SK-MEL-5 (cell line): ENCODE data around the gene UTP25. TPM values are rescaled to one million over a fixed set of nuclear protein-coding genes. Genes with fewer than 3 reads are reported as not detected.

Experiments
- DNase-seq: peaks from one replicate; pipeline ENCODE4 v3.0.0-alpha.2; 2016; ENCODE audit warnings: low read depth, low spot score
- in situ Hi-C: cut with HindIII; loops from 2 replicates; pipeline ENCODE4 v1.10.0; 2016; ENCODE audit warnings: low sequenced_read_pairs, high pct_unique_total_duplicates, low pct_unique_long_range_greater_than_20kb
- total RNA-seq: library from RNA; depleted of rRNA; stranded (reverse); fragments of >200 nt; shearing (Covaris generic); gene quantifications from 2 replicates; pipeline ENCODE4 v1.2.3, GENCODE V29; 2014

UTP25 gene
- total RNA-seq, 1 experiment from 2014 or later, result 18.0 TPM

DNA sequence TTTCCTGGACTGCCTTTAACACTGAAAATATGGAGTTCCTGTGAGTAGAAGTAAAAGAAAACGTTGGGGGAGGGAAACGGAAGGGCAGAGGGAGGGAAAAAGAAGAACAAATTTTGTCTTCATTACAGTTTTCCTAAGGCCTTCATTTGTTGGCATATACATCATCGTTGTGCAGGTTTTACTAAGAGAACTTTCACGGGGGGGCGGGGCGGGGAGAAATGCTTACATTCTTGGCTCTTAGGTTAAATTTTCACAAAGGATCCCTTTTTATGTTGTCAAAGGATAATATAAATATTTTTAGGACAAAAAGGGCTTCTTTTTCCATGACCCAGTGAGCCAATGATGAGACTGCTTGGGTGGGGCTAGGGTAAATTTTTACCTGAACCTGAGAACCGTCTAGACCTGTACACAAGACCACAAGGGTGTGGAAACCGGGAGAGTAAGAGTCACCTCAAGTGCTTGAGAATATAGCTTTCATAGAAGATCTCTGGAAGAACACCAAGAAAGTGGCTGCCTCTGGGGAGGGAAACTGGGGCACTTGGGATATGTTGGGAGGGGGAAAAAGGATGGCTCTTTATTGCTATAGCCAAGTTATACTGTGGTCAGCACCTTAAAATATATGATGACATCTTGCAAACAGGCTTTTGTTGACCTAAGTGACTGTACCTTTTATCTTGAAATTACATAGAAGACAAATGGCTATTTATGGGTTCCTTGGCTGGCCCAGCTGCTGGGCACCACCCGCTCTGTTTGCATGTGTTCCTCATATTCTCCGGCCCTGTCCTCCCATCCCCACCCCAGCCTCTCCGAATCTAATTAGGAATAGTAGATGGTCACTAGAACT lies 2.0 kb upstream of the UTP25 start:
- no peak for DNase-seq
- in situ Hi-C loops, result loop anchor here (25.0 kb wide), 1 partner anchor 161 kb away; no protein-coding TSS in a partner anchor

DNA sequence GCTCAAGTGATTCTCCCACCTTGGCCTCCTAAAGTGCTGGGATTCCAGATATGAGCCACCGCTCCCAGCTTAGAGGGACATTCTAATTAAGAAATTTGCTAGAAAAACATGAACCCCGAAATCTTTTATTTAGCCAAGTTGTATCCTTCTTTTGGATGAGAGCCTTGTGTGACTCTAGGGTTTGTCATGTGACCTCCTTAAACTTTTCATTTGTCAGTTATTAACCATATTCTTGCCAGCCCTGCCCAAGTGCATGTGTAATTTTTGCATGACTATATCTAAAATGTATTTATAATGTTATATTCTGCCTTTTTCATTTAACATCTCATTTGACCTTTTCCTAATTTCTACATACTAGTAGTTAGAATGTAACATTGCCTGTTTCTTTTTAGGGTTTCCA lies 1.9 kb downstream of the UTP25 start:
- DNase-seq, result no peak
- in situ Hi-C loops, result loop anchor here (25.0 kb wide), 1 partner anchor 158 kb away; no protein-coding TSS in a partner anchor

DNA sequence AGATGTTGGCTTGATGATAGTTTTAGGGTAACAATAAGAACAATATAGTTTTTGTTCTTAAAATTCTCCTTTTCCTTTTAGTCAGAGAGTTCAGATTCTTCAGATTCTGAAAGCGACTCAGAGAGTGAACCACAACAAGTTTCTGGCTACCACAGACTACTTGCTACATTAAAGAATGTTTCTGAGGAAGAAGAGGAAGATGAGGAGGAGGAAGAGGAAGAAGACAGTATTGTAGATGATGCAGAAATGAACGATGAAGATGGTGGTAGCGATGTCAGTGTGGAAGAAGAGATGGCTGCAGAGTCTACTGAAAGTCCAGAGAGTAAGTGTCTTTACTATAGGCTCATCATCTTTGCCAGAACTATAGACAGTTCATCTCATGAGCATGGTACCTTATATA lies 3.0 kb downstream of the UTP25 start:
- no peak for DNase-seq
- in situ Hi-C loops, result loop anchor here (25.0 kb wide), 1 partner anchor 157 kb away; no protein-coding TSS in a partner anchor

DNA sequence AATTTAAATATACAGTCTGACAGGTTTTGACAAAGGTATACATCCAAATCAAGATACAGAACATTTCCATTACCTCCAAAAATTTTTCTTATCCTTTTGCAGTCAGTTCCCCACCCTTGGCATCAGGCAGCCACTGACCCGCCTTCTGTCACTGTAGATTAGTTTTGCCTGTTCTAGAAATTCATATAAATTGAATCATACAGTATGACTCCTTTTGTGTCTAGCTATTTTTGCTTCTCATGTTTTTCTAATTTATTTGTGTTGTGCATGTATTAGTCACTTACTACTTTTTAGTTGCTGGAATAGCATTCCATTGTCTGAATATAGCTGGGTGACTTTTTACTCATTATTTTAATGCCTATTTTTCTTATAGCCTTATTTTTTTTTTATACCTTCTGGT lies 3.8 kb downstream of the UTP25 start:
- in situ Hi-C loops, result loop anchor here (25.0 kb wide), 1 partner anchor 156 kb away; no protein-coding TSS in a partner anchor
- no peak for DNase-seq

DNA sequence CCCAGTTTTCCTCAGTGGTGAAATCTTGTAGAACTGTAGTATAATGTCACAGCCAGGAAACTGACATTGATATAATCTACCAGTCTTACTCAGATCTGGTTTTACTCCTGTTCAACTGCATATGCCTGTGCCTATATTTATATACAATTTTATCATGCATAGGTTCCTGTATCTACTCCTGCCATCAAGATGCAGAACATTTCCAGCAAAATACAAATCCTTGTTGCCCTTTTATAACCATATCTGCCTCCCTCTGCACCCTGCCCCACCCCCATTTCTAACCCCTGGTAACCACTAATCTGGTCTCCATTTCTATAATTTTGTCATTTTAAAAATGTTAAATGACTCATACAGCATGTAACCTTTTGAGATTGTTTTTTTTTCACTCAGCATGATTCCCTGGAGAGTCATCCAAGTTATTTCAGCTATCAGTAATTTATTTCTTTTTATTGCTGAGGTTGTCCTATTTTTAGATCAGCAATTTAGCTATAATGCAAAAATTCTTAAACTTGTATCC lies 8.1 kb downstream of the UTP25 start:
- in situ Hi-C loops, result loop anchor here (25.0 kb wide), 1 partner anchor 151 kb away; no protein-coding TSS in a partner anchor
- DNase-seq, result no peak

DNA sequence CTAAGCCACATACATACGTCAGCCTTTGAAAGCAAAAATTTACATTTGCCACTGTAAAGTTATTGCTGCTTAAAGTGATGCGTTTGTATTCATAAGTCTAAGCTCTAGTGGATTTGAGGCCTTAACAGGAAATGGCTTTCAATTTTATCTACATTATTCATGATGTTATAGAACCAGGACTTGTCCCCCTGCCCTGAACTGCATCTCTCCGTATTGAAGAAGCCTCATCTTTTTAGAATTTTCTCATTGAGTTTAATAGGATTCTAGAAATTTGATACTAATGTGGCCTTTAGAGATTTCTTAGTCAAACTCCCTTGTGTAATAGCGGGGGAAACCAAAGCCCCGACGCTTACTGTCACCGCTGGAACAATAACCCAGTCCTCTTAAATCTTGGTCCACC lies 9.9 kb downstream of the UTP25 start:
- DNase-seq, result no peak
- in situ Hi-C loops, result loop anchor here (25.0 kb wide), 1 partner anchor 150 kb away; no protein-coding TSS in a partner anchor

DNA sequence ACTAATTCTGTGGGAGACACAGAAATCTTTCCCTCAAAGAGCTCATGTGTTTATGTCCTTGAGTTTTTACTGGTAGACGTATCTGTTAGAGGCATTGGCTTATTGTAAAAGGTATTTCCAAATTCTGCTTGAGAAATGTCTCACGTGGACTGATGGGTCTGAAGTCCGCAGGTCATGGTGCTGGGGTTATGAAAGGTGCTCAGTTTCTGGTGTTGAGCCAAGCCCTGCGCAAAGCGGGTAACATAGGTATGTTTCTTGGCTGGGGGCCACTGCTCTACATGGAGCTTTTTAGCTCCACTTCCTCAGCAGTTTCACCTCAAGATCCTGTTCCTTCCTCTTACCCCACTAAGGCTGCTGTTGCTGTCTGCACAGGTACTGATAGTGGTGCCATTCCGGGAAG lies 10.8 kb downstream of the UTP25 start:
- no peak for DNase-seq
- in situ Hi-C loops, result loop anchor here (25.0 kb wide), 1 partner anchor 149 kb away; no protein-coding TSS in a partner anchor

DNA sequence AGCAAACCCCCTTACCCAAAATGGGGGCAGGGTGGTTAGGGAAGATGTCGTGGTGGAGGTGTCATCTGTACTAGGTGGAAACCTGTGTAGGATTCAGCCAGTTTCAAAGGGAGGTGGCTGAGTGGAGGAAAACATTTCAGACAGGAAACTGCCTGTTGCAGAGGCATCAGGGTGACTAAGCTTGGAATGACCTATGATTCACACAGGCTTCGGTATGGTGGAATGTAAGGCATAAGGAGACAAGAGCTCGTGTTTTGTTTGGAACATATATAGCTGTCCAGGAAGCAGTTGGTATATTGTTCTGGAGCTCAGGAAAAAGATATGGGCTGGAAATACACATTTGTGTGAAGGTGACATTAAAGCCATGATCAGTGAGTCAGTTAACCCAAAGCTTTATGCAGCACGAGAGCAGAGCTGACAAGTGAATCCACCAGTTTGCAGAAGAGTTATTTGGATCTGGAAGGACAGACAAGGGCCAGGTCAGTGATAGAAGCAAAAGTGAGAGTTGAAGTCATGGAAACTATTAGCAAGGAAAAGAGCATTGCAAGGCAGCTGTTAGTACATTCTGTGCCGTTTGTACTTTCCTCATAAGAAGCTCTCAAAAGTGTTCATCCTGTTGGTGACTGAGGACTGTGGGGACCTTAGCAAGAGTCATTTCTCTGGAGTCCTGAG lies 12.2 kb downstream of the UTP25 start:
- DNase-seq, result peak; percentile 88
- in situ Hi-C loops, result loop anchor here (25.0 kb wide), 1 partner anchor 147 kb away; no protein-coding TSS in a partner anchor

DNA sequence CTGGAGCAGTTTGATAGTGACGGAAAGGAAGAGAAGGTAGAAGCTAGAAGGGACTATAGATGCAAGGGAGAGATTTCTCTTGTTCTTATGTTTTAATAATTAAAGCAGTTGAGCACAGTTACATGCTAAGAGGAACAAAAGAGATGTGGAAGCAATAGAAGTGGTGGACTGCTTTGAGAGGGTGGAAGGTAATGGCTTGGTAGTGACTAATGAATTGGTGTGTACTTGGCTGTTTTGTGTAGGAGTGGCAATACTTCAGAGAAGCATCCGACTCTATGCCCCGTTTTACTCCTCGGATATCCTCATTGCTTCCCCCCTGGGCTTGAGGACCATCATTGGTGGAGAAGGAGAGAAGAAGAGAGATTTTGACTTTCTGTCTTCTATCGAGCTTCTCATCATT lies 12.8 kb downstream of the UTP25 start:
- in situ Hi-C loops, result loop anchor here (25.0 kb wide), 1 partner anchor 147 kb away; no protein-coding TSS in a partner anchor
- no peak for DNase-seq

DNA sequence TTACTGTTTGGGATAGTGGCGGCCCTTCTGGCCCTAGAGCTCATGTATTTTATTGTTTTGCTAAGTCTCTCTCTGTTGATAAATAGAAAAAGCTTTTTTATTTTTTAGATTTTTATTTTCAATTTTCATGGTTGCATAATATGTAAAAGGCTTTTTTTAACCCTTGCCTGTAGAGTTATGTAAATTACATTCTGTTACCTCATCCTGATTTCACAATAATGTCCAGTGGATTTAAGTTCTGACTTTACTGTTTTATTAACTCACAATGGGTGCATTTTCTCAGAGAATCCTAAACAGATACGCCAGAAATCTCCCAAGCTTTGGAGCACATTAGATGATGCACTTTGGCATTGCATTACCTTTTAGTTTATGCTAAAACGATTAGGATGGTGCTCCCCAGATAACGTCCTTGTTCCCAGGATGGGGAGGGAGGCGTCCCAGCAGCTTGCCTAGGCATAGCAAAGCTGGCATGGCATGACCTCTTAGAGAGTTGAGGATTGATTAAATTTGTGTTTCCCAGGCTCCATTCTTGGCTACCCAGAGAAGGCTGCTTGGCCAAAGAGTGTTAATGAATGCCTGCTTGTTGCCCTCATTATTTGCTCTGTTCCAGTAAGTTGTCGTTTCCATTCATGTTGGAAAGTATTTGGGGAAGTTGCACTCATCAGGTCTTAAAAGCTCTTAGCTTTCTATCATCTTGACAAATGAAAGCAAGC lies 17.1 kb downstream of the UTP25 start:
- no peak for DNase-seq
- in situ Hi-C loops, result loop anchor here (25.0 kb wide), 1 partner anchor 142 kb away; no protein-coding TSS in a partner anchor

DNA sequence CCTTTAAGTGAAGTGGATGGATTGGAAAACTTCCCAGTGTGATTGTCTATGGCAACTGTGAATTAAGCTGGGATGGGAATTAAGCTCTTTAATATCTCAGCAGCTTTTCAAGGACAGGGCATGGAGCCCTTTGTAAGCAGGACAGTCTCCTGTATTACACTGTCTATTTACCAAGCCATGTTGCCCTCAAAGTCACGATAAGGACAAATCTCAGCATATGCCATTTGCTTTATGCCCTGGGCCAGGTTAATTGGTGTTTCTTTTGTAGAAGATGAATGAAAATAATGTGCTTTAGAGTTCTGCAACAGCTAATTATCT lies 17.6 kb downstream of the UTP25 start:
- no peak for DNase-seq
- in situ Hi-C loops, result loop anchor here (25.0 kb wide), 1 partner anchor 142 kb away; no protein-coding TSS in a partner anchor

DNA sequence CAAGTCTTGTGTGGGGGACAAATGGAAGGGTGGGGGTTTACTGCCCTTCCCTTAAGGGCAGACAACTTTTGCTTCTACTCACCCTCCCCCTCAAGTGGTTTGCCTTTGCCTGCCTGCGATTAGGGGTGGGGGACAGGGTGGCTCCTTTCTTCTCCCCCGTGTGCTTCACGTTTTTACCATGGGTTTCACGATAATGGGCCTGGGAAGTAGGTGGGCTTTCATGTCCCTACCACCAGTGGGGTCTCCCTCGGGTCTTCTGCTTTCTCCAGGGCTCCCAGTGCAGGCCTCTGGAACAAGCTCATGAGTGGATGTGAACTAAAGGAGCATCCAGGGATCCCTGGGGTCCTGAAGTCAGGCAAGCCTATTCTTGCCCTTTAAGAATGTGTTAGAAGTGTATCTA lies 21.6 kb downstream of the UTP25 start:
- DNase-seq, result no peak
- in situ Hi-C loops, result loop anchor here (25.0 kb wide), 1 partner anchor 138 kb away; no protein-coding TSS in a partner anchor

DNA sequence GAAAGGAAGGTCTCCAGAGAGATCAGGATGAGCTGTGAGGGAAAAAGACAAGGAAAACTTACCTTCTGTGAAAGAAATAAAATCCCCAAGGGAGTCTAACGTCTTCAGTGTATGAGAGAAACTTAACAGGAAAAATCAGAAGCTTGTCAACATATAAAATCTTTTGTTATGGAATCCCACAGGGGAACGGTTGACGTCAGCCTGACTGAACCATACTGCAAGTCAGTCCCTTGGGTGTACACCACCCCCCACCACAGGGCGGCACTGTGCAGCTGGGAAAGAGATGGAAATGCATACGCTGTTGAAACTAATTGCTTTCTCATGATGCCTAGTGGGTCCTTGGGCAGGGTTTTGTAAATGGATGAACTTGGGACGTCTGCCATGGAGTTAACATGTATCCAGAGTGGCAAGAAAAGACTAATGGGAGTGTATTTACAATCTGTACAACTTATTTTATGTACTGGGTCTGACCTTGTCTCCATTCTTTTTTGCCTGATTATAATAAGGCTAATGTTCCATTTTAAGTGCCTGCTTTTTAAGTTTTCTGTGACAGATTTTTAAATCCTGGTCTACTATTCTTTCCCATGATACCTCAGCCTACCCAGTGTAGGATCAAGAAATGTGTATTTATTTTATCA lies 22.7 kb downstream of the UTP25 start:
- DNase-seq, result peak; percentile 98
- in situ Hi-C loops, result no loop called here

DNA sequence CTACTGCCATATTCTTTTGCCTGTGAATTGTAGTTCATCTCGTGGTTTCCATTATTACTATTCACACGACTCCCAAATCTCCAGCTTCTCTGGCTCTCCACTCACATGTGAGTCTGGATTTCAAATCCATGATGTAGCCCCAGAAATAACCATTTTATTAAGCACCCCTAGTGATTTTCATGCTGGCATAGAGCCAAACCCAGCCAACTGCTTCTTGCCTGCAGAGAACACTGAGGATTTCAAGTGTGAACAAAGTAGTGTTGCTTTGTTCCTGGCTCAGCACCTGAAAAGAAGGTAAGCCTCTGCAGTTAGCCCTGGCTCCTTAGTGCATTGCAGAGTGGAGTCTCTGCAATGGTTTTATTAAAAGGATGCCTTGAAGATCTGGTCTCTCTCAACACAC lies 25.9 kb downstream of the UTP25 start:
- no peak for DNase-seq
- in situ Hi-C loops, result no loop called here

DNA sequence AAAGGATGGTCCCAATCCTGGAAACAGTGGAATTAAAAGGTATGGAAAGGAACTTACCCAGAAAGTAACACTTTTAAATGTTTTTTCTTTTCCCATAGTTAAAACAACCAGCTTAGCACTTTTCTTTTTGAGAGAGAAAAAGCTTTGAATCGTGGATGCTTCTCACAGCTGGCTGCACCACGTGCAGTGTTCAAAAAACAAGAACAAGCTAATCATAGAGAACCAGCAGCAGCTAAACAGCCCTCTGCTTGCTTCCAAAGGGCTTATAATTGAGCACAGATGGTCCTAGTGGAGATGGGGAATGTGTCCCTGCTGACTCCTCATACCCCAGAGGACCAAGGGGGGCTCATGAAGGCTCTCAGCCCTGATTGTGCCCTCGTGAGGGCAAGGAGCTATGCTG lies 26.4 kb downstream of the UTP25 start:
- DNase-seq, result no peak
- in situ Hi-C loops, result no loop called here

DNA sequence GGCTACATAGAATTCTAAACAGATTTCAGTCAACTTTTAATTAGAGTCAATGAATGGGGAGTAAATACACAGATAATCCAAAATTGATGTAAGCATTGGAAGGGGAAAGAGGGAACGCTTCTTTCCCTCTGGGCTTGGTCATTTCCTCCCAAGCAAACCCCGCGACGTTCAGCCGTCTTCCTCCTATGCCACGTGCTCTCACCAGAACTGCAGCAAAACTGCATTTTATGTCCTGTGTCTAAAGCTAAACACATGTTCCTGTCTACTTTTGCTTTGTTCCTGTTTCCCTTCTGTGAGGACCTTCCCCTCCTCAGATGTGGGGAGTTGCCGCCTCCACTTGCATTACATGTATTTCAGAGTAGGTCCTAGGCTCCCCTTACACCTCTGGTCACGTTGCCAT lies 27.2 kb downstream of the UTP25 start:
- no peak for DNase-seq
- in situ Hi-C loops, result no loop called here

DNA sequence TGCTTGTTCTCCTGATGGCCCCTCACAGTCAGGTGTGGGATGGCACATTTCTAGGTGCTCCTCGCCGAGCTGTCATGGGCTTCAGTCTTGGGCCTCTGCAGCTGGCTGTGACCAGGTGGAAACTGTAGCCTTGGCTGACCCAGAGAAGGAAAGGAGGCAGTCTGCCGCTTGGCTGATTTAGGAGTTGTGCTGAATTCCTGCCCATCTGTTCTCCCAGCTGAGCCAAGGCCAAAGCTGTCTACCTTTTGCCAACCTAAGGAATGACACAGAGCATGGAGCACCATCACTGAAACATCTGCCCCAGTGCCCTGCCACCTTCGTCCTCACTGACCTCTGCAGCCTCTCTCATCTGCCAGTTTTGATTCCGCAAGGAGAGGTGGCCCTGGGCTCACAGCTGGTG lies 27.9 kb downstream of the UTP25 start:
- in situ Hi-C loops, result no loop called here

More for the DNA sequence above, 27.9 kb downstream of the UTP25 start:
- DNase-seq, result no peak
